ENCODE measurements around the gene UPF3A.
A peak's percentile ranks its signal among the peaks of the same experiment; 100 is the strongest.
"Not testable (repeated sequence)": the region's sequence is repeated elsewhere in the genome, so short reads cannot be mapped to it uniquely, and the experiment has no call there.

Gene UPF3A

GRCh38 chr13:114336457-114336856, 55.1 kb downstream of the UPF3A start:
- DNase-seq (ENCODE audit: low read depth in 2 of 2) = not testable (repeated sequence)

GRCh38 chr13:114338959-114339358, 57.6 kb downstream of the UPF3A start:
- no peak for DNase-seq (ENCODE audit: low read depth in 2 of 2)

DNA sequence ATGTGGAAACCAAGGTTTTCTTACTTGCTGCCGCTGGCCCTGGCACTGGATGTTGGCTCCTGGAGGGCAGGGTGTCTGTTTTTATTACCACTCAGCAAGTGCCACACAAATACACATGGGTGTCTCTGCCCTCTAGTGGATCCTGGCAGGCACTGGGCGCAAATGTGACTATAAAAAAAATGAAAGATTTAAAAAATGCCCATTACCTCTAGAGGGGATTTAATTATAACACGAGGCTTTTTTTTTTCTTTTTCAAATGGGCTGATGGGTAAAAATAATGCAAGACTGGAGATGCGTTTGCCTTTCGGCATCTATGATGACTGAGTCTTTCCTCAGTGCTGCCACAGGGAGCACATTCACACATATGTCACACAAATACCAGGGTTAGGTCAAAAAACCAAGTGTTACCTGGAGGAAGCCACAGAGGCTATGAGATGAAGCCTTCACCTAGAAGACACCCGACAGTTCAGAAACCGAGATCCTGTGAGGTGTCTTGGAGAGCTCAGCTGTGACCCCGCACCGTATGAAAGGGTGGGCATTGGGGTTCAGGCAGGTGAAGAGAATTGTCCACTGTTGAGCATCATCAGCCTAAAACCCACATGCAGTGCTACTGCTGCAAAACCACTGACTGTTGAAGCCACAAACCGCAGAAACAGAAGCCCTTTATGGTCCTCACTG, 58.6 kb downstream of the UPF3A start:
- peak in 1 of 2 donors; percentile 12 for DNase-seq (ENCODE audit: low read depth in 2 of 2)

DNA sequence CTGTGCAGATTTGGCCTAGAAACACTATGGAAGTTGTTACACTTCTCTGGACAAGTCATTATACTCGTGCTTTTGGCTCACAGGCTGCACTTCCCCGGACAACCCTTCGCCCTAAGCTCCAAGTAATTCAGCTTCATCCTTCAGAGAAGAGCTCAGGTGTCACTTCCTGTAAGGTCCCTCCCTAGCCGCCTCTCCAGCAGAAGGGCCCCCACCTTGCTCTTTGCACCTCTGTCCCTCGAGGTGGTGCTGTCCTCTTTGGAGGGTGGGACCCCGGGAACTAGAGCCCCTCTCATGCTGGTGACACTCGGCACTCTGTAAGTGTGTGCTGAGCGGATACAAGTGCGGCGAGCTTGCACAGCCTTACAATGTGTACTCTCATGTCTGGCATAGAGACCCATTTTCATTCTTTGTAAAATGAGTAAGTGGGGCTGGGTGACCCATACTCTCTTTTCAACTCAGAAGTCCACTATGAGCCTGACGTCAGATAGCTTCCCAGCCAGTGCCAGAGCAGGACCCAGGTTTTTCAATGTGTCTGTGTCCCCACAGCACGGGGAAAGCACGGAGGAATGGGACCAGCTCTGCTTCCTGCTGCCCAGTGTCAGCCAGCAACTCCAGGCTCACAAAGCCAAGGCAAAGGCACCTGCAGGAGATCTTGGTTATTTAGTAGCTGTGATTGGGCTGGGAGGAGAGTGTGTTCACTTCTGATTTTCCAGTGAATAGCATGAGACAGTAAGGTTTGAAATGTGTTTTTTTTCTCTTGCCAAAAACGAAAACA, 59.8 kb downstream of the UPF3A start:
- no peak for DNase-seq (ENCODE audit: low read depth in 2 of 2)

- not testable (repeated sequence) for DNase-seq (ENCODE audit: low read depth in 2 of 2)
Observed at GRCh38 chr13:114347256-114347655, 65.9 kb downstream of the UPF3A start.

GRCh38 chr13:114352763-114353162, 71.4 kb downstream of the UPF3A start:
- DNase-seq (ENCODE audit: low read depth in 2 of 2) = not testable (repeated sequence)

- not testable (repeated sequence) for DNase-seq (ENCODE audit: low read depth in 2 of 2)
Observed at GRCh38 chr13:114353382-114353781, 72.0 kb downstream of the UPF3A start.
